HepG2 (cell line): ENCODE data around the gene TRPC4. TPM values are rescaled to one million over a fixed set of nuclear protein-coding genes. Genes with fewer than 3 reads are reported as not detected.

Experiments
- ATAC-seq: fragments of 200-7000 bp; cut with Tn5 transposase; 3 replicates; pipeline ENCODE4 v1.9.1; 2020; ENCODE audit warnings: mild to moderate bottlenecking, moderate library complexity
- BruUV-seq: library from RNA; stranded (reverse); fragments of 400-500 nt; replicated peaks from 2 replicates; lab custom pipeline; 2021; lab: Mats Ljungman, UMichigan
- CTCF ChIA-PET: fragments of 300-600 bp; formaldehyde crosslinking; extraction: SDS; loops from one replicate; lab custom pipeline; 2021; ENCODE audit warnings: low total read pairs, inconsistent platforms, low intra/inter-chr PET ratio; lab: Yijun Ruan, JAX
- POLR2A ChIA-PET: fragments of 350-600 bp; sonication (Branson Sonifier 250); formaldehyde crosslinking; loops from one replicate; lab custom pipeline; 2020; ENCODE audit warnings: antibody characterized with exemption, inconsistent platforms; lab: Yijun Ruan, JAX
- DNase-seq: peaks from one replicate; pipeline ENCODE4 v3.0.0-alpha.2; 2015; ENCODE audit warnings: low spot score
- FAIRE-seq: peaks from 3 replicates; lab custom pipeline; 2011; peaks lifted over from hg19 to GRCh38; lab: Jason Lieb, UNC
- H2AFZ ChIP-seq: one replicate; pipeline ENCODE4 v1.6.1; 2011; ENCODE audit warnings: low read length, inconsistent platforms
- H3K27ac ChIP-seq: fragments of 300-600 bp; 3 replicates; pipeline ENCODE4 v1.8.0; 2011; ENCODE audit warnings: mixed run types, mild to moderate bottlenecking, mixed read lengths, low read length, inconsistent platforms; ENCODE audit not compliant: insufficient read depth; ENCODE audit errors: extremely low read length
- H3K27me3 ChIP-seq, 2 experiments: fragments of 200-600 bp in 1 of 2; 2 replicates in 1 of 2; 3 replicates in 1 of 2; pipeline versions ENCODE4 v1.6.0 to v1.8.0; 2011; ENCODE audit warnings: low read length in 2 of 2, mild to moderate bottlenecking in 2 of 2, moderate library complexity in 2 of 2, inconsistent platforms in 1 of 2; ENCODE audit not compliant: insufficient read depth in 2 of 2, control insufficient read depth in 1 of 2
- H3K36me3 ChIP-seq, 2 experiments: fragments of 200-600 bp in 1 of 2; replicated peaks in 1 of 2; 2 replicates in 1 of 2; 3 replicates in 1 of 2; pipeline versions ENCODE4 v1.5.1 to v1.8.0; 2011; ENCODE audit warnings: low read length in 2 of 2, inconsistent platforms in 1 of 2; ENCODE audit not compliant: insufficient read depth in 2 of 2, control insufficient read depth in 1 of 2
- H3K4me1 ChIP-seq: 2 replicates; pipeline ENCODE4 v1.5.1; 2012; ENCODE audit warnings: low read length, inconsistent platforms; ENCODE audit not compliant: insufficient read depth
- H3K4me2 ChIP-seq: 2 replicates; pipeline ENCODE4 v1.6.0; 2011; ENCODE audit warnings: low read depth, low read length, inconsistent platforms
- H3K4me3 ChIP-seq, 3 experiments: fragments of 200-600 bp in 1 of 3; sonication (generic), shearing (Covaris generic) in 1 of 3; replicated peaks in 1 of 3; 2 replicates each; pipeline ENCODE4 v1.5.1; 2011 to 2016; ENCODE audit warnings: low read length in 3 of 3, inconsistent platforms in 2 of 3, low read depth in 2 of 3, mild to moderate bottlenecking in 2 of 3, control low read depth in 1 of 3, mixed read lengths in 1 of 3; ENCODE audit not compliant: insufficient read depth in 1 of 3
- H3K79me2 ChIP-seq: one replicate; pipeline ENCODE4 v1.6.1; 2011; ENCODE audit warnings: low read length, inconsistent platforms; ENCODE audit not compliant: insufficient read depth
- H3K9ac ChIP-seq: 2 replicates; pipeline ENCODE4 v1.6.0; 2011; ENCODE audit warnings: mild to moderate bottlenecking, low read depth, low read length, inconsistent platforms; ENCODE audit not compliant: insufficient read depth
- H3K9me3 ChIP-seq: 2 replicates; pipeline ENCODE4 v1.5.1; 2012; ENCODE audit warnings: mild to moderate bottlenecking, low read length
- H4K20me1 ChIP-seq: 2 replicates; pipeline ENCODE4 v1.6.0; 2011; ENCODE audit warnings: inconsistent platforms, mild to moderate bottlenecking, low read length, moderate library complexity; ENCODE audit not compliant: insufficient read depth
- ATM ChIP-seq: fragments of 450-650 bp; IDR thresholded peaks from 2 replicates; pipeline ENCODE4 v1.7.1; 2017; ENCODE audit warnings: mild to moderate bottlenecking, borderline replicate concordance
- EEA1 ChIP-seq: sonication (generic); formaldehyde crosslinking; IDR thresholded peaks from 2 replicates; pipeline ENCODE4 v1.5.1; 2020; ENCODE audit warnings: mild to moderate bottlenecking, missing genetic modification reagents, borderline replicate concordance
- ESRRA ChIP-seq: sonication (generic); formaldehyde crosslinking; IDR thresholded peaks from 2 replicates; pipeline ENCODE4 v1.5.1; 2020; ENCODE audit warnings: mild to moderate bottlenecking, low read depth, missing genetic modification reagents
- SNAI1 ChIP-seq: sonication (generic); formaldehyde crosslinking; IDR thresholded peaks from 2 replicates; pipeline ENCODE4 v1.5.0; 2020; ENCODE audit warnings: mild to moderate bottlenecking, missing genetic modification reagents, borderline replicate concordance
- SSRP1 ChIP-seq: IDR thresholded peaks from 2 replicates; pipeline ENCODE4 v1.6.1; 2016; ENCODE audit warnings: control low read depth
- ZNF234 ChIP-seq: sonication (generic); formaldehyde crosslinking; conservative IDR thresholded peaks from 2 replicates; pipeline ENCODE4 v1.5.1; 2020; ENCODE audit warnings: mild to moderate bottlenecking, missing genetic modification reagents
- ZNF263 ChIP-seq: sonication (generic); formaldehyde crosslinking; IDR thresholded peaks from 2 replicates; pipeline ENCODE4 v1.4.0; 2020; ENCODE audit warnings: missing genetic modification reagents
- ZNF839 ChIP-seq: sonication (generic); formaldehyde crosslinking; IDR thresholded peaks from 2 replicates; pipeline ENCODE4 v1.4.0; 2020; ENCODE audit warnings: missing genetic modification reagents, mild to moderate bottlenecking, borderline replicate concordance
- ZSCAN22 ChIP-seq: sonication (generic); formaldehyde crosslinking; IDR thresholded peaks from 2 replicates; pipeline ENCODE4 v1.4.0; 2020; ENCODE audit warnings: mild to moderate bottlenecking, missing genetic modification reagents
- WGBS: methylation state at CpG from one replicate; pipeline ENCODE4 v1.1.6; 2017; ENCODE audit warnings: low lambda C conversion rate; 5-methylcytosine and 5-hydroxymethylcytosine counted together
- in situ Hi-C: cut with HindIII; loops from 2 replicates; pipeline ENCODE4 v1.10.0; 2017; ENCODE audit warnings: low pct_unique_long_range_greater_than_20kb; ENCODE audit not compliant: extremely low pct_ligation_motif_present
- intact Hi-C: fragments of 100-400 bp; cut with micrococcal nuclease; formaldehyde crosslinking; loops from one replicate; pipeline ENCODE4 v1.10.0; 2022; ENCODE audit not compliant: unreplicated experiment
- polyA plus RNA-seq, 8 experiments: library from polyadenylated mRNA; depleted of rRNA in 3 of 8; stranded (reverse) in 7 of 8; unstranded in 1 of 8; fragments of >200 nt; fragmentation: Illumina TruSeq in 4 of 8; extraction: Trizol in 4 of 8; gene quantifications; 2 replicates each; pipeline versions ENCODE4 v1.2.1 to v1.2.3, GENCODE V29; 2011 to 2016; ENCODE audit warnings: low read depth in 4 of 8, missing spikeins in 1 of 8, mixed read lengths in 1 of 8; ENCODE audit not compliant: insufficient read depth in 1 of 8
- total RNA-seq, 5 experiments: library from RNA; depleted of rRNA; stranded (reverse); fragments of >200 nt; fragmentation: Illumina TruSeq; extraction: Trizol; gene quantifications; 2 replicates each; pipeline ENCODE4 v1.2.3, GENCODE V29; 2016; ENCODE audit warnings: low read depth in 1 of 5
- TF ChIP-seq, protein P1 (sequence below): sonication (generic); formaldehyde crosslinking; IDR thresholded peaks from 2 replicates; pipeline ENCODE4 v1.8.1; 2022; ENCODE audit warnings: mild to moderate bottlenecking, missing genetic modification reagents
- TF ChIP-seq, protein P2 (sequence below), 2 experiments: sonication (generic) in 1 of 2; formaldehyde crosslinking in 1 of 2; IDR thresholded peaks; 2 replicates each; pipeline versions ENCODE4 v1.6.1 to v1.9.0; 2014 to 2022; ENCODE audit warnings: antibody characterized with exemption in 1 of 2, borderline replicate concordance in 1 of 2, inconsistent platforms in 1 of 2, low read depth in 1 of 2, missing genetic modification reagents in 1 of 2

Gene TRPC4
- total and polyA plus RNA-seq, 2 of the 13 experiments (the other 11 are each of a cell fraction or from before 2014, with no cell fraction given), result not detected

- TF ChIP-seq ESRRA (CRISPR knock-in tag) (no peak), ZNF234 (no peak), ZSCAN22 (no peak)
- no peaks in the 10 kb centered on the region for H3K9me3 ChIP-seq
- ATAC-seq (no peak), DNase-seq (no peak), FAIRE-seq (no peak)
- H3K4me3 ChIP-seq, result no peak overlapping the region
- no peak overlapping the region for H3K9ac ChIP-seq
- H3K79me2 ChIP-seq, result no peaks in the 10 kb centered on the region
- intact Hi-C loops, result no loop called here
- in situ Hi-C loops, result no loop called here
- ChIA-PET POLR2A (no interaction called here), CTCF (no interaction called here)
- H3K4me2 ChIP-seq, result no peak overlapping the region
- no peak overlapping the region for H3K27ac ChIP-seq
- H2AFZ ChIP-seq, result no peak overlapping the region
- H4K20me1 ChIP-seq, result no peaks in the 10 kb centered on the region
- H3K36me3 ChIP-seq, result no peaks in the 10 kb centered on the region
- no TSS peak for BruUV-seq
- 0% methylated on average over 1 of the region's 1 CpG for WGBS
- H3K4me1 ChIP-seq, result no peaks in the 10 kb centered on the region
- no peaks in the 10 kb centered on the region for H3K27me3 ChIP-seq
Observed at GRCh38 chr13:37669845-37670244, 199.7 kb downstream of the TRPC4 start.

GRCh38 chr13:37667702-37668101 is 201.9 kb downstream of the TRPC4 start:
- Histone ChIP-seq H3K27ac (no peak overlapping the region), H3K9me3 (no peaks in the 10 kb centered on the region), H2AFZ (no peak overlapping the region), H3K4me3 (no peak overlapping the region), H3K4me2 (no peak overlapping the region), H3K79me2 (no peaks in the 10 kb centered on the region), H3K27me3 (no peaks in the 10 kb centered on the region), H4K20me1 (no peaks in the 10 kb centered on the region), H3K4me1 (no peaks in the 10 kb centered on the region), H3K9ac (no peak overlapping the region), H3K36me3 (no peaks in the 10 kb centered on the region)
- FAIRE-seq (no peak), ATAC-seq (no peak), DNase-seq (no peak)
- in situ Hi-C loops (no loop called here), intact Hi-C loops (no loop called here)
- CTCF ChIA-PET, result no interaction called here
- WGBS, result 0% methylated on average over 3 of the region's 3 CpGs
- no TSS peak for BruUV-seq
- POLR2A ChIA-PET, result no interaction called here
- TF ChIP-seq ZNF263 (CRISPR knock-in tag), result no peak
- TF ChIP-seq SNAI1 (CRISPR knock-in tag), result no peak
- TF ChIP-seq, protein P1, sequence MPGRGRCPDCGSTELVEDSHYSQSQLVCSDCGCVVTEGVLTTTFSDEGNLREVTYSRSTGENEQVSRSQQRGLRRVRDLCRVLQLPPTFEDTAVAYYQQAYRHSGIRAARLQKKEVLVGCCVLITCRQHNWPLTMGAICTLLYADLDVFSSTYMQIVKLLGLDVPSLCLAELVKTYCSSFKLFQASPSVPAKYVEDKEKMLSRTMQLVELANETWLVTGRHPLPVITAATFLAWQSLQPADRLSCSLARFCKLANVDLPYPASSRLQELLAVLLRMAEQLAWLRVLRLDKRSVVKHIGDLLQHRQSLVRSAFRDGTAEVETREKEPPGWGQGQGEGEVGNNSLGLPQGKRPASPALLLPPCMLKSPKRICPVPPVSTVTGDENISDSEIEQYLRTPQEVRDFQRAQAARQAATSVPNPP (CRISPR knock-in tag), result no peak
- no peak for TF ChIP-seq EEA1 (CRISPR knock-in tag)
- TF ChIP-seq, protein P2, sequence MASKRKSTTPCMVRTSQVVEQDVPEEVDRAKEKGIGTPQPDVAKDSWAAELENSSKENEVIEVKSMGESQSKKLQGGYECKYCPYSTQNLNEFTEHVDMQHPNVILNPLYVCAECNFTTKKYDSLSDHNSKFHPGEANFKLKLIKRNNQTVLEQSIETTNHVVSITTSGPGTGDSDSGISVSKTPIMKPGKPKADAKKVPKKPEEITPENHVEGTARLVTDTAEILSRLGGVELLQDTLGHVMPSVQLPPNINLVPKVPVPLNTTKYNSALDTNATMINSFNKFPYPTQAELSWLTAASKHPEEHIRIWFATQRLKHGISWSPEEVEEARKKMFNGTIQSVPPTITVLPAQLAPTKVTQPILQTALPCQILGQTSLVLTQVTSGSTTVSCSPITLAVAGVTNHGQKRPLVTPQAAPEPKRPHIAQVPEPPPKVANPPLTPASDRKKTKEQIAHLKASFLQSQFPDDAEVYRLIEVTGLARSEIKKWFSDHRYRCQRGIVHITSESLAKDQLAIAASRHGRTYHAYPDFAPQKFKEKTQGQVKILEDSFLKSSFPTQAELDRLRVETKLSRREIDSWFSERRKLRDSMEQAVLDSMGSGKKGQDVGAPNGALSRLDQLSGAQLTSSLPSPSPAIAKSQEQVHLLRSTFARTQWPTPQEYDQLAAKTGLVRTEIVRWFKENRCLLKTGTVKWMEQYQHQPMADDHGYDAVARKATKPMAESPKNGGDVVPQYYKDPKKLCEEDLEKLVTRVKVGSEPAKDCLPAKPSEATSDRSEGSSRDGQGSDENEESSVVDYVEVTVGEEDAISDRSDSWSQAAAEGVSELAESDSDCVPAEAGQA (IDR thresholded peaks at IDR 0.05; ENCODE audit: low read depth), result no peak
- TF ChIP-seq, protein P2 (CRISPR knock-in tag; IDR thresholded peaks at IDR 0.05; ENCODE audit: borderline replicate concordance), result no peak
- no peak for TF ChIP-seq ZNF839 (CRISPR knock-in tag)
- TF ChIP-seq SSRP1 (CRISPR knock-in tag), result no peak
- no peak for TF ChIP-seq ATM
